IPS DF 19.7 (cell line): ENCODE measurements around the gene OR2A1.
"Not testable (repeated sequence)": the region's sequence is repeated elsewhere in the genome, so short reads cannot be mapped to it uniquely, and the experiment has no call there.

Experiments used
- DNase-seq: peaks from one replicate; pipeline ENCODE4 v3.0.0-alpha.2; 2013; ENCODE audit warnings: low read depth, low spot score

Gene OR2A1

DNA sequence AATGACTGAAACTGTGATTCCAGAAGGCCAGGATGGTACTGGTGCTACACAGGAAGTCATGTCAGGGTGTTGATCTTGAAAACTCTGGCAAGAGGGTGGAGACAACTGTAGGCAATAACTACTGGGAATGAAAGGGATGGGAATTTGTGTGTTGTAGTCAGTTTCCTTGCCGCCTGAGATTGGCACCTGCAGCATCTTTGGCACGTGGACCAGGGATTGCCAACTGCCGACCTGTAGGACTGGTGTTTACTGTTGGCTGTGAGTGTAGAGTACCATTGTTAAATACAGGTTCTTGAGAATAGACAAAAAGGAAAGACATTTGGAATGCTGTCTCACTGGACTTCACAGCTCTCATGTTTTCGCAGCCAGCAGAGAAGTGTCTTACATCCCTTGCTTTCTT, 11.1 kb downstream of the OR2A1 start:
- not testable (repeated sequence) for DNase-seq

DNA sequence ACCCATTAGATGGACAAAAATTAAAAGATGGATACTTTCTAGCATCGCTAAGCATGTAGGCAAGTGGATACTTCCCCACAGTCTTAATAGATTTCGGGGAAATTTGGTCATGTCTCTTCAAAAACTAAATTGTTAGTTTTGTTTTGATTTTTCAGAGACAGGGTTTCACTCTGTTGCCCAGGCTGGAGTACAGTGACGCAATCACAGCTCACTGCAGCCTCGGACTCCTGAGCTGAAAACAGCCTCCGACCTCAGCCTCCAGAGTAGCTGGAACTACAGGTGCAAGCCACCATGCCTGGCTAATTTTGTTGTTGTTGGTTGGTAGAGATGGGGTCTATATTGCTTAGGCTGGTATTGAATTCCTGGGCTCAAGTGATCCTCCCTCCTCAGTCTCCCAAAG, 13.6 kb downstream of the OR2A1 start:
- DNase-seq = not testable (repeated sequence)

DNA sequence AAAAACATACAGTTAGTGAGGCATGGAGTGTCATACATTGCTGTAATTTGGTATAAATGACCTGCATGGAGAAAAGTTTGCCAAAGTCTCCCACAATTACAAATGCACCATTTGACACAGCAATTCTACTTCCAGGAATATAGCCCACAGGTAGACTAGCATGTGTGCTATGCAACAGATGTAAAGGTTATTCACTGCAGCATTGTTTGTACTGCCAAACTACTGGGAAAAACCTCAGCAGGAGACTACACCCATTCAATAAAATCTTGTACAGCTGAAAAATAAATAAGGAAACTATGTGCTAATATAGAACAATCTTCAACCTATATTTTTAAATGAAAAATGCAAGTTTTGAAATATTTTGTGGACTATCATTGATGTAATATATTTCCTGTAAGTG, 17.8 kb downstream of the OR2A1 start:
- not testable (repeated sequence) for DNase-seq

DNA sequence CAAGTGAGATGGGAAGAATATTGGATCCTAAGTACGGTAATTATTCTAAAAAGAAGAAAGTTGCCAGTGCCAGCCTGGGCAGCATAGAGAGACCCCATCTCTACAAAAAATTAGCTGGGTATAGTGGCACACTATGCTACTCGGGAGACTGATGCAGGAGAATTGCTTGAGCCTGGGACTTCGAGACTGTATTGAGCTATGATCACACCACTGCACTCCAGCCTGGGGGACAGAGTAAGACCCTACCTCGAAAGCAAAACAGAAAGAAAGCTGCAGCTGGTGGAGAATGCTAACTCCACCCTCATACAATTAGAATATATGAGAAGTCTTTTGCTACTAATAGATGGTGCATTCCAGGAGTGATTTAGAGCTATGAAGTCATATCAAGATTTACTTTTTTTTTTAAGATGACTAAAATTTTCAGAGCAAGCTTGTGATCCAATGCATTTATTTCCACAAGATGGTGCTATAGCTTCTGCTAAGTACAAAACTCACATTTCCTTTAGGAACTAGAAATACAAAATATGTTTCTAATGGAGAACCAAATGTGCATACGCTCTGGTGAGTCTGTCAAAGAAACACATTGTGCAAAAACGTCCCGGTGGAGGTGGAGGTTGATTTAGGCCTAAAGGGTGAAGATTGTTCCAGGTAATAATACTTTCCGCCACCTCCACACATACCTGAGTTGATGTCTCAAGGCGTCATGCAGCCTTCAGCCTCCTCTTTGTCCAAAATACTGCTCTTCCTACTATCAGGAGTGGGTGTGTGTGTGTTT, 19.2 kb downstream of the OR2A1 start:
- DNase-seq = not testable (repeated sequence)

DNA sequence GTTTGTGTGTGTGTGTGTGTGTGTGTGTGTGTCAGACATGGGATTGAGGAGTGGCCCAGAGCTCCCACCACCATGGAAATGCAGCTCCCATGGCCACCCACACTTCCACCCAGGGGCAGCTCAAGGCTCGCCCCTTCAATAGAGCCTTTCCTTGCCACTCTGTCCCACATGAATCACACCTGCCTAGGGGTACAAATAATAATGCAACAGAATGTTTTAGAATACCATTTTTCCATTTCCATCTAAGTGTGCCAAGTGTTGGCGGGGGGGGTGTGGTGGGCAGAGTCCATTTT, 19.7 kb downstream of the OR2A1 start:
- DNase-seq = not testable (repeated sequence)

DNA sequence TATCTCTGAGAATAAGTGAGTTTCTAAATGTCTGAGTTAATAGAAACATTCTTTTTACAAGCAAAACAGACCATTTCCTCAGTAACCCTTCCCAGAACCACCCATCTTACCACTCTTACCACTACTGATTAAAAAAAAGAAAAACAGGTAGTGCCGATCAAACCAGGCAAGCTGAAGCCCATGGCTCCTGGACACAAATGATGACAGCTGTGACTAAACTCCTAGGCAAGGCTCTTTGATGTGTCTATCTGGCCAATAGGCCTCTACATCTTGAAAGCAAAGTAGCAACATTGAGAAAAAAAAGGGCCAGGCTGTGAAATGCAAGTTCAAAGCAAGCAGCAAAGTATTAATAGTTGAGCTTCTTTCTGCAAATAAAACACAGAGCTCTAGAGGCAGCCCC, 36.4 kb downstream of the OR2A1 start:
- not testable (repeated sequence) for DNase-seq

DNA sequence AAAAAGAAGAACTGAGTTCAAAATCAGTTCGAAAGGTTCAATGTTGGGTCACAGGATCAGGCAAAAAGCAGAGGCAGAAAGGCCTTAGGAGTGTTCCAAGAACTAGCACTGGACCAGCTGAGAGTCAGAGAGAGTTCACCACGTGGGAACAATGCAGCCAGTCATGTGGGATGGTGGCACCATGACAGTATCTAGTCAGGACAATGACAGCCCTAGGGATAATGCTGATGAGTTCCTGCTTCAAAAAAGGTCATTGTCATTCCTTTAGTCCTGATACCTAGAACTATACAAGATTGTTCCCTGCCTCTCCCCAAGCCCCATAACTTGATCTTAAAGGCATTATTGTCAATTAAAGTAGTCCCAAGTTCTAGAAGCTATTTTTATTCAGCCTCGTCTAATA, 39.4 kb downstream of the OR2A1 start:
- DNase-seq = not testable (repeated sequence)

GRCh38 chr7:144355176-144355822, 43.1 kb downstream of the OR2A1 start, which contains the start of gene ARHGEF5:
ARHGEF5 (plus strand) TSS chr7:144355402; CDS start chr7:144362670, 7,268 bp downstream.
- DNase-seq = not testable (repeated sequence)

- DNase-seq = not testable (repeated sequence)
These were observed 44.0 kb downstream of the OR2A1 start for GRCh38 chr7:144356185-144356584.

- DNase-seq = not testable (repeated sequence)
These were observed 44.6 kb downstream of the OR2A1 start for GRCh38 chr7:144356860-144357259.

GRCh38 chr7:144362061-144362460, 49.8 kb downstream of the OR2A1 start:
- not testable (repeated sequence) for DNase-seq

GRCh38 chr7:144365523-144365922, 53.3 kb downstream of the OR2A1 start:
- DNase-seq = not testable (repeated sequence)

GRCh38 chr7:144367250-144367649, 55.0 kb downstream of the OR2A1 start:
- DNase-seq = not testable (repeated sequence)

DNA sequence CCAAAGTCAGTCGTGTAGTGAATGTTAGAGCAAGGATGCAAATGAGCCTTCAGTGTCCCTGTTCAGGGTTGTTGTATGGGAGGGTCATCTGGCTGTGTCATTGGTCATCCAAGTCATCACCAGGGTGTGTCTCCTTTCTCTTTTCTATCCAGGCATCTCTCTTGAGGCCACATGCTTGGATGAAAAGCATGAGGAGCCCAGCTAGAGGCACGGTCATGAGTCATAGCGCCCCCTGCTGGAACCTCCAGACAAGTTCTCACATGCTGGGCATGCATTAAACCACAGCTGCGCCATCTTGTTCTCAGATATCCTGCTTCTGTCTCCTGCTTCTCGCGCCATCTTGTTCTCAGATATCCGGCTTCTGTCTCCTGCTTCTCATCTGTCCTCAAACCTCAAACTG, 57.0 kb downstream of the OR2A1 start:
- DNase-seq = not testable (repeated sequence)
